Tibial nerve (tissue), 4 donors: Measurements from ENCODE around the gene KREMEN2.

Experiments used
- CTCF ChIP-seq, 5 experiments: fragments of 200-600 bp in 3 of 5; fragments of 450-650 bp in 2 of 5; sonication (generic) in 3 of 5; IDR thresholded peaks; one replicate each; pipeline ENCODE4 v1.5.1; 2016 to 2019; ENCODE audit warnings: antibody characterized with exemption in 5 of 5, mild to moderate bottlenecking in 3 of 5, moderate library complexity in 2 of 5
- EP300 ChIP-seq, 2 donors: sonication (generic); formaldehyde crosslinking; IDR thresholded peaks; one replicate each; pipeline ENCODE4 v1.6.1; 2017; ENCODE audit warnings: antibody characterized with exemption in 2 of 2, mild to moderate bottlenecking in 1 of 2

- TF ChIP-seq EP300 (IDR thresholded peaks at IDR 0.05) (no peak), CTCF (IDR thresholded peaks at IDR 0.05) (no peak)
Observed at GRCh38 chr16:2974319-2975056, 10.4 kb downstream of the KREMEN2 start.
